Measurements from ENCODE around the gene BNIP2.

BNIP2 gene

DNA sequence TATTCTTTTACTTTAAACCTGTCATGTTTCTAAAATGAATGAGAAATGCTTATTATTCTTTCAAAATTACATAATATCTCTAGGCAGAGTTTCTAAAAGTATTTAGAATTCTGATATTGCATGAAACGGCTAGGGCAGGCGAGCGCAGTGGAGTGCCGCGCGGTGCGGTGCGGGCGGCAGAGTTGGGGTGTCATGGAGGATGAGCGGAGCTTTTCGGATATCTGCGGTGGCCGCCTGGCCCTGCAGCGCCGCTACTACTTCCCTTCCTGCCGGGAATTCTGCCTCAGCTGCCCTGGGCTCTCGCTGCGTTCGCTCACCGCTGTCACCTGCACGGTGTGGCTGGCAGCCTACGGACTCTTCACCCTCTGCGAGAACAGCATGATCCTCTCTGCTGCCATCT, 12.6 kb downstream of the BNIP2 start:
- no peak overlapping the region for H3K4me3 ChIP-seq (ENCODE audit: insufficient read length, low read depth)
- H3K36me3 ChIP-seq (ENCODE audit: insufficient read depth, insufficient read length, low read length) = peaks cover 90% of the 10 kb centered on the region
- TF ChIP-seq ZNF274 (IDR thresholded peaks at IDR 0.05; ENCODE audit: low read depth, low read length) (no peak), SUZ12 (IDR thresholded peaks at IDR 0.05; ENCODE audit: extremely low read depth, insufficient read depth, insufficient read length) (no peak), YY1 (IDR thresholded peaks at IDR 0.05; ENCODE audit: insufficient read depth, insufficient read length) (no peak)
- no peak overlapping the region for H3K9ac ChIP-seq (ENCODE audit: insufficient read length, low read depth)
- no peaks in the 10 kb centered on the region for H3K4me1 ChIP-seq (ENCODE audit: insufficient read depth, insufficient read length)
- H3K27me3 ChIP-seq (ENCODE audit: insufficient read depth, insufficient read length) = no peaks in the 10 kb centered on the region
- DNase-seq (ENCODE audit: low read depth, low spot score) = no peak
- no peaks in the 10 kb centered on the region for H3K9me3 ChIP-seq (ENCODE audit: insufficient read depth, low read length)

GRCh38 chr15:59674361-59674877, 14.7 kb downstream of the BNIP2 start:
- H3K4me3 ChIP-seq (ENCODE audit: insufficient read length, low read depth) = no peak overlapping the region
- H3K4me1 ChIP-seq (ENCODE audit: insufficient read depth, insufficient read length) = no peaks in the 10 kb centered on the region
- H3K9ac ChIP-seq (ENCODE audit: insufficient read length, low read depth) = no peak overlapping the region
- H3K27me3 ChIP-seq (ENCODE audit: insufficient read depth, insufficient read length) = no peaks in the 10 kb centered on the region
- H3K9me3 ChIP-seq (ENCODE audit: insufficient read depth, low read length) = no peaks in the 10 kb centered on the region
- TF ChIP-seq YY1 (IDR thresholded peaks at IDR 0.05; ENCODE audit: insufficient read depth, insufficient read length) = no peak
- no peak for TF ChIP-seq SUZ12 (IDR thresholded peaks at IDR 0.05; ENCODE audit: extremely low read depth, insufficient read depth, insufficient read length)
- no peak for TF ChIP-seq ZNF274 (IDR thresholded peaks at IDR 0.05; ENCODE audit: low read depth, low read length)
- H3K36me3 ChIP-seq (ENCODE audit: insufficient read depth, insufficient read length, low read length) = peaks cover 87% of the 10 kb centered on the region
- no peak for DNase-seq (ENCODE audit: low read depth, low spot score)

DNA sequence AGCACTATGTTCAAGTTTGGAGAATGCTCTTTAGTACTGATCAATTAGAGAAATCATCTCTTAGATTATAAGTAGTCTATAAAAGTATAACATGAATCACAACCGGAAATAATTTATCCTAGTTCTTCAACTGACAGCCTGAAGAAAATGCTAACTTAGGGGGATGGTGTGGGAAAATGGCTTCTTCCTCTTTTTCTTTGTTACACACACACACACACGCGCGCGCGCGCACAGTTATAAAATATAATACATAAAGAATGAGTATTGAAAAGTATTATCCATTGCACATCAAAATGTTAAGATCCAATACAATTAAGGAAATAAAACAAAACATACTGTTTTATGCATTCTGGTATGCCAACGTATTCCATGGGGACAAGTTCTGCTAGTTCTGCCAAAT, 20.6 kb downstream of the BNIP2 start:
- TF ChIP-seq YY1 (IDR thresholded peaks at IDR 0.05; ENCODE audit: insufficient read depth, insufficient read length) (no peak), SUZ12 (IDR thresholded peaks at IDR 0.05; ENCODE audit: extremely low read depth, insufficient read depth, insufficient read length) (no peak), ZNF274 (IDR thresholded peaks at IDR 0.05; ENCODE audit: low read depth, low read length) (no peak)
- no peak overlapping the region for H3K9ac ChIP-seq (ENCODE audit: insufficient read length, low read depth)
- H3K36me3 ChIP-seq (ENCODE audit: insufficient read depth, insufficient read length, low read length) = peaks cover 73% of the 10 kb centered on the region
- no peak overlapping the region for H3K4me3 ChIP-seq (ENCODE audit: insufficient read length, low read depth)
- no peaks in the 10 kb centered on the region for H3K4me1 ChIP-seq (ENCODE audit: insufficient read depth, insufficient read length)
- no peaks in the 10 kb centered on the region for H3K27me3 ChIP-seq (ENCODE audit: insufficient read depth, insufficient read length)
- no peak for DNase-seq (ENCODE audit: low read depth, low spot score)
- no peaks in the 10 kb centered on the region for H3K9me3 ChIP-seq (ENCODE audit: insufficient read depth, low read length)

GRCh38 chr15:59662260-59662659, 26.9 kb downstream of the BNIP2 start:
- H3K9ac ChIP-seq (ENCODE audit: insufficient read length, low read depth) = no peak overlapping the region
- H3K9me3 ChIP-seq (ENCODE audit: insufficient read depth, low read length) = no peaks in the 10 kb centered on the region
- H3K4me3 ChIP-seq (ENCODE audit: insufficient read length, low read depth) = no peak overlapping the region
- no peaks in the 10 kb centered on the region for H3K4me1 ChIP-seq (ENCODE audit: insufficient read depth, insufficient read length)
- H3K27me3 ChIP-seq (ENCODE audit: insufficient read depth, insufficient read length) = no peaks in the 10 kb centered on the region
- H3K36me3 ChIP-seq (ENCODE audit: insufficient read depth, insufficient read length, low read length) = peaks cover 46% of the 10 kb centered on the region
- TF ChIP-seq YY1 (IDR thresholded peaks at IDR 0.05; ENCODE audit: insufficient read depth, insufficient read length) = no peak
- TF ChIP-seq ZNF274 (IDR thresholded peaks at IDR 0.05; ENCODE audit: low read depth, low read length) = no peak
- TF ChIP-seq SUZ12 (IDR thresholded peaks at IDR 0.05; ENCODE audit: extremely low read depth, insufficient read depth, insufficient read length) = no peak
- DNase-seq (ENCODE audit: low read depth, low spot score) = no peak

- no peak for DNase-seq (ENCODE audit: low read depth, low spot score)
- Histone ChIP-seq H3K36me3 (ENCODE audit: insufficient read depth, insufficient read length, low read length) (peaks cover 44% of the 10 kb centered on the region), H3K4me3 (ENCODE audit: insufficient read length, low read depth) (no peak overlapping the region), H3K9ac (ENCODE audit: insufficient read length, low read depth) (no peak overlapping the region), H3K4me1 (ENCODE audit: insufficient read depth, insufficient read length) (no peaks in the 10 kb centered on the region), H3K9me3 (ENCODE audit: insufficient read depth, low read length) (no peaks in the 10 kb centered on the region), H3K27me3 (ENCODE audit: insufficient read depth, insufficient read length) (no peaks in the 10 kb centered on the region)
- TF ChIP-seq YY1 (IDR thresholded peaks at IDR 0.05; ENCODE audit: insufficient read depth, insufficient read length) (no peak), SUZ12 (IDR thresholded peaks at IDR 0.05; ENCODE audit: extremely low read depth, insufficient read depth, insufficient read length) (no peak), ZNF274 (IDR thresholded peaks at IDR 0.05; ENCODE audit: low read depth, low read length) (no peak)
Observed at GRCh38 chr15:59659366-59659765, 29.8 kb downstream of the BNIP2 start.

GRCh38 chr15:59657635-59658125, 31.4 kb downstream of the BNIP2 start:
- Histone ChIP-seq H3K27me3 (ENCODE audit: insufficient read depth, insufficient read length) (no peaks in the 10 kb centered on the region), H3K9me3 (ENCODE audit: insufficient read depth, low read length) (no peaks in the 10 kb centered on the region), H3K4me1 (ENCODE audit: insufficient read depth, insufficient read length) (no peaks in the 10 kb centered on the region), H3K4me3 (ENCODE audit: insufficient read length, low read depth) (peak overlapping the region; percentile 87), H3K9ac (ENCODE audit: insufficient read length, low read depth) (no peak overlapping the region), H3K36me3 (ENCODE audit: insufficient read depth, insufficient read length, low read length) (peaks cover 48% of the 10 kb centered on the region)
- no peak for DNase-seq (ENCODE audit: low read depth, low spot score)
- TF ChIP-seq SUZ12 (IDR thresholded peaks at IDR 0.05; ENCODE audit: extremely low read depth, insufficient read depth, insufficient read length) (no peak), ZNF274 (IDR thresholded peaks at IDR 0.05; ENCODE audit: low read depth, low read length) (no peak), YY1 (IDR thresholded peaks at IDR 0.05; ENCODE audit: insufficient read depth, insufficient read length) (no peak)

DNA sequence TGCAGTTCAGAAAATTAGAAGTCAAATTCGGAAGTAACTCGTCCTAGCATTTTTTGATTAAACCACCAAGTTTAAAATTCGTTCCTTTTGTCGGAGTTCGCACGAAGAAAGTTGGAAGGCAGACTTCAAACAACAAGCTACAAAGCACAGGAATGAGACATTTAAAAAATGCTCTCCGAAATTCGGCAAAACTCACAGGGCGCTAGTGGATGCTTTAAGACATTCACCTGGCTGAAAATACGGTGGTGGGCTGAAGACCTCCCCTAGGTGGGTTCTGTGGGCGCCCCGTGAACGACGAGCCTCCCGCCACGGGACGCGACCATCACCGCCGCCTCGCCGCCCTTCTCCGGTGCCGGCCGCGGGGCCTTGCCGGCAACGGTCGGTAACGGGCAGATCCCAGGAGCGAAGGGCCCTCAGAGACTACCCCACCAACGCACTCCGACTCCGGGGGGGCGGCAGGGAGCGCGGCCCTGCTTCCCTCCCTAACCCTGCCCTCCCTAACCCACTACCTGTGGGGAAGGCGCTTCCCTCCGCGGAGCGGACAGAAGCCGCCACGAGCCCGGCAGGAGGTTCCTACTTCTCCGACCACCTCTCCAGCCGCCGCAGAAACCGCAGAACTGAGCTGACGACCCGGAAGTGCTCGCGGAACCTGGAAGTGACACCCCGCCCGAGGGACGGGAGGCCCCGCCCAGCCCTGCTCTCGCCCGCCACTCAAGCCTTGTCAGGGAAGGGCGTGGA, 32.1 kb downstream of the BNIP2 start, which contains the start of gene GTF2A2:
GTF2A2 (minus strand) TSS at position 619 of the 738 bp plus-strand sequence. CDS start 5,238 bp downstream, outside the sequence.
- Histone ChIP-seq H3K27me3 (ENCODE audit: insufficient read depth, insufficient read length) (no peaks in the 10 kb centered on the region), H3K4me1 (ENCODE audit: insufficient read depth, insufficient read length) (no peaks in the 10 kb centered on the region), H3K4me3 (ENCODE audit: insufficient read length, low read depth) (peak within 1 kb of the TSS; percentile 87), H3K36me3 (ENCODE audit: insufficient read depth, insufficient read length, low read length) (peaks cover 49% of the 10 kb centered on the region), H3K9me3 (ENCODE audit: insufficient read depth, low read length) (no peaks in the 10 kb centered on the region; the same call in 1 of the 2 replicates), H3K9ac (ENCODE audit: insufficient read length, low read depth) (peak within 1 kb of the TSS; percentile 93)
- DNase-seq (ENCODE audit: low read depth, low spot score) = peak; percentile 93
- TF ChIP-seq SUZ12 (IDR thresholded peaks at IDR 0.05; ENCODE audit: extremely low read depth, insufficient read depth, insufficient read length) (no peak), YY1 (IDR thresholded peaks at IDR 0.05; ENCODE audit: insufficient read depth, insufficient read length) (no peak), ZNF274 (IDR thresholded peaks at IDR 0.05; ENCODE audit: low read depth, low read length) (no peak)
